ENCODE measurements around the gene GEMIN4.

Gene GEMIN4

GRCh38 chr17:746783-747629 lies 5.1 kb downstream of the GEMIN4 start:
- POLR2A ChIA-PET: no interaction called here
- CTCF ChIA-PET: interaction anchor here (1.0 to 1.2 kb wide), 2 partner anchors 14 to 47 kb away, joined by 3 read pairs; no protein-coding TSS in a partner anchor
- DNase-seq (ENCODE audit: extremely low spot score): no peak
- TF ChIP-seq CTCF (IDR thresholded peaks at IDR 0.05; ENCODE audit: control extremely low read depth, extremely low read depth, low read depth, missing control alignments): no peak

DNA sequence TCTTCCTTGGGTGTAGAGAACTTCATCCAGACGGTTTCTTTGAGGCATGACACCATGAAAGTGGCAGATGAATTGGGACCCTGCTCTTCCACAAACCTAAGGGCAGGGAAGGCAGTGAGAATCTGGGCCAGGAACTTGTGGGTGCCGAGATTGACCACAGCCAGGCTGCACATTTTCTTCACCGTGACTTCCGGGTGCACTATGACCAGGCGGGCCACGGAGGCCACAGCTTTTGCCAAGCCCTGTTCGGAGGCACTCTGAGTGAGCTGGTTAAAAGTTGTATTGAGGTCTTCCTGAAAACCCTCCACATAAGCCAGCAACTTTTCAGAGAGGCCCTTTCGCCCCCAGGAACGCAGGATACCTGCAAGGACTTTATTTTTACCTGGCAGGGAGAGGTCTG lies 5.9 kb downstream of the GEMIN4 start:
- DNase-seq (ENCODE audit: extremely low spot score): no peak
- no peak for TF ChIP-seq CTCF (IDR thresholded peaks at IDR 0.05; ENCODE audit: control extremely low read depth, extremely low read depth, low read depth, missing control alignments)
- CTCF ChIA-PET: interaction anchor here (2.0 kb wide), 1 partner anchor 20 kb away, joined by 4 read pairs; no protein-coding TSS in a partner anchor
- POLR2A ChIA-PET: no interaction called here

DNA sequence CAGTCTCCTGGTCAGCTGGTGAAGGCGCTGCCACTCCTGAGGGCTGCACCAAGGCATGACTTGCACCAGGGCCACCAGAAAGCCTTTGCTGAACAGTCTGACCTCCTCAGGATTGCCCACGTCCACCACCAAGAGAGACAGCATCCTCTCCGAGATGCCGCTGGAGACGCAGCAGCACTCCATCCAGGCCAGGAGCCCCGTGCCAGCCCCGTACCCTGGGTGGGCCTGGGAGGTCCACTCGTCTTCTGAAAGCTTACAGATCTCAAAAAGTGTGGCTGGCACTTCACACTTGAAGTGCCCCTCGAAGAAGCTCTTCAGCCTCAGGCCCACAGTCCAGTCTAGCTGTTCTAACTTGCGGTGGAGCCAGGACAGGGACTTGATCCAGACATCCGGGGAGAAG lies 6.7 kb downstream of the GEMIN4 start:
- ChIA-PET CTCF (interaction anchor here (2.0 kb wide), 1 partner anchor 21 kb away, joined by 4 read pairs; no protein-coding TSS in a partner anchor), POLR2A (interaction anchor here (0.6 kb wide), 1 partner anchor 9 kb away, joined by 3 read pairs; no protein-coding TSS in a partner anchor)
- no peak for DNase-seq (ENCODE audit: extremely low spot score)
- no peak for TF ChIP-seq CTCF (IDR thresholded peaks at IDR 0.05; ENCODE audit: control extremely low read depth, extremely low read depth, low read depth, missing control alignments)

- ChIA-PET POLR2A (interaction anchor here (0.6 kb wide), 1 partner anchor 9 kb away, joined by 3 read pairs; no protein-coding TSS in a partner anchor), CTCF (interaction anchor here (0.9 to 2.0 kb wide), 3 partner anchors 10 to 21 kb away, joined by 3 to 4 read pairs (median 3); no protein-coding TSS in a partner anchor)
- TF ChIP-seq CTCF (IDR thresholded peaks at IDR 0.05; ENCODE audit: control extremely low read depth, extremely low read depth, low read depth, missing control alignments): no peak
- no peak for DNase-seq (ENCODE audit: extremely low spot score)
Measured at GRCh38 chr17:744937-745336, 7.1 kb downstream of the GEMIN4 start.

- no peak for DNase-seq (ENCODE audit: extremely low spot score)
- TF ChIP-seq CTCF (IDR thresholded peaks at IDR 0.05; ENCODE audit: control extremely low read depth, extremely low read depth, low read depth, missing control alignments): no peak
- POLR2A ChIA-PET: interaction anchor here (0.6 kb wide), 1 partner anchor 39 kb away, joined by 3 read pairs; no protein-coding TSS in a partner anchor
- CTCF ChIA-PET: interaction anchor here (0.8 kb wide), 1 partner anchor 254 kb away, joined by 3 read pairs; the partner anchor contains the start of gene TIMM22
Measured at GRCh38 chr17:743139-743538, 8.9 kb downstream of the GEMIN4 start.

- TF ChIP-seq CTCF (IDR thresholded peaks at IDR 0.05; ENCODE audit: control extremely low read depth, extremely low read depth, low read depth, missing control alignments): no peak
- DNase-seq (ENCODE audit: extremely low spot score): no peak
- ChIA-PET POLR2A (interaction anchor here (0.6 to 0.9 kb wide), 3 partner anchors 9 to 511 kb away, joined by 3 read pairs; no protein-coding TSS in a partner anchor), CTCF (interaction anchor here (1.0 to 1.7 kb wide), 4 partner anchors 8 to 254 kb away, joined by 3 to 4 read pairs (median 3); partner anchors contain the start of genes GEMIN4 and TIMM22)
Measured at GRCh38 chr17:742147-742793, 9.8 kb downstream of the GEMIN4 start.
